Sciatic nerve (tissue), 2 donors: ENCODE results near the gene TOLLIP. TPM values are rescaled to one million over a fixed set of nuclear protein-coding genes. Genes with fewer than 3 reads are reported as not detected.

Experiments
- ATAC-seq: fragments of 200-7000 bp; cut with Tn5 transposase; one replicate; pipeline ENCODE4 v1.9.1; 2020; ENCODE audit warnings: mild to moderate bottlenecking, moderate library complexity
- DNase-seq: peaks from one replicate; pipeline ENCODE4 v3.0.0-alpha.2; 2020; ENCODE audit warnings: low spot score
- intact Hi-C: fragments of 100-400 bp; cut with DNase I; formaldehyde crosslinking; loops from one replicate; pipeline ENCODE4 v1.14.2; 2022
- total RNA-seq: library from RNA; stranded (reverse); fragmentation: NEBNext Ultra II Directional; extraction: Animal tissue kit (Norgen Biotek cat#: 25700); gene quantifications from one replicate; pipeline ENCODE4 v1.2.1, GENCODE V29; 2021
- donor health status: DM: no; HTN: no; CAD: no.
- donor health status: DM: no; HTN: no; CAD: no.

Gene TOLLIP
- total RNA-seq, 1 donor from 2014 or later, result 60.5 TPM

- DNase-seq, result peak; percentile 59
- ATAC-seq, result no peak
- intact Hi-C loops, result no loop called here
These were observed 6.8 kb downstream of the TOLLIP start for GRCh38 chr11:1302461-1303125.

DNA sequence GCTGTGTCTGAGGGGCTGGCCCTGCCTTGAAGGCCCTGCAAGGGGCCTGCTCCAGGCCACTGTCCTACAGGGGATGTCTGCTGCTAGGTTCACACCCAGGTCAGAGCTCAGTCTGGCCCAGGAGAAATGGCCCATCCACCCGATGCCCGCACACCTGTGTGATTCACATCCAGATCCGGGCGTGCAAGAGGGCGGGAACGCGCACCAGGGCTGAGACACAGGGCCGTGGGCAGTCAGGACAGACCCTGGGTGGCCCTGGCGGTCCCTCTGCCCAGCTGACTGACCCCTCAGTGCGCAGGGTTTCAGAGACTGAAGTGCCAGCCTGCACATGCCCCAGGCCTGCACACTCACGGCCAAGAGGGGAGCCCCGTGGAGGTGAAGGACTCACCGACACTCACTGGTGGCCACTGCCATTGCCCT, 7.4 kb downstream of the TOLLIP start:
- intact Hi-C loops, result no loop called here
- ATAC-seq (no peak), DNase-seq (peak; percentile 48)

GRCh38 chr11:1301220-1302000, 8.0 kb downstream of the TOLLIP start:
- ATAC-seq (no peak), DNase-seq (peak; percentile 42)
- intact Hi-C loops, result no loop called here

DNA sequence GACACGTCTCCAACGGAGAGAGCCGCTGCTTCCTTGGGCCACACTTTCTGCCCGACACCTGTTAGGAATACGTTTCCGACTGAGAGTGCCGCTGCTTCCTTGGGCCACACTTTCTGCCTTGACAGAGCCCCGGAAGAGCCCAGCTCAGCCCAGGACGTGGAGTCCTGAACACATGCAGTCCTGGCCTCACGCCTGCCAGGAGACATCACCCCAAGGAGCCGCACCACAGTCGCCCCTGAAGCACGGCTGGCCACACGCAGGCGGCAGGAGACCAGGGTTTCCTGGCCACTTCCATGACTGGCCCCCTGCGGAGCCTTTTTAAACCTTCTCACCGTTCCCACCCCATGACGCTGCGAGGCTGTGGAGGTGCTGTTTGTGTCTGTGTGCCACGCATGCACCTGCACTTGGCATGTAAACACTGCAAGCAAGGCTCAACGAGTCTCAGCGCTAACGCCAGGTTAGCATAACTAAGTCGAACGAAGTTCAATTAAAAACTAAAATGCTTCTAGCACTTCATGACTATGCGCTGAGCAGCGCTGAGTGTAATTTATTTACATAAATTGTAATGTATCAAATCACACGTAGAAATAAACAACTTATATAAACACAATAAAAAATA, 8.8 kb downstream of the TOLLIP start:
- DNase-seq (peak; percentile 53), ATAC-seq (no peak)
- intact Hi-C loops, result no loop called here

GRCh38 chr11:1300121-1300520, 9.3 kb downstream of the TOLLIP start:
- intact Hi-C loops, result no loop called here
- no peak for ATAC-seq

DNA sequence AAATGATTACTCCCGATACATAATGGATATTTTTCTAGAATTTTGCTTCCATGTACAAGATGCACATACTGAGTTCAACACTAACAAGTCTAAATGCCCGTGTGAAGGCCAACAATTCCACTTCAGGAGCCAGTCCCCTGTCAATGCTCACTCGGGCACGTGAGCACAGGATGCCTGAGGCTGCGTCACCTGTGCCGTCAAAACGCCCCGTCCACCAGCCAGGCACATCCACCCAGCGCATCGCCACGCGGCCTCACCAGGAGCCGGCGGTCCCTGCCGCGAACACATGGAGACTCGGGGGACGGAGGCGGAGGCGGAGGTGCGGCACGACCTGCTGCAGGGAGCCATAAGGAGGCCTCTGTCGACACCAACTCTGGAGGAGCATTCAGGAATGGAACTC, 9.8 kb downstream of the TOLLIP start:
- no peak for ATAC-seq
- peak; percentile 58 for DNase-seq
- intact Hi-C loops, result no loop called here

More at GRCh38 chr11:1300121-1300520, 9.3 kb downstream of the TOLLIP start:
- DNase-seq, result peak; percentile 6

DNA sequence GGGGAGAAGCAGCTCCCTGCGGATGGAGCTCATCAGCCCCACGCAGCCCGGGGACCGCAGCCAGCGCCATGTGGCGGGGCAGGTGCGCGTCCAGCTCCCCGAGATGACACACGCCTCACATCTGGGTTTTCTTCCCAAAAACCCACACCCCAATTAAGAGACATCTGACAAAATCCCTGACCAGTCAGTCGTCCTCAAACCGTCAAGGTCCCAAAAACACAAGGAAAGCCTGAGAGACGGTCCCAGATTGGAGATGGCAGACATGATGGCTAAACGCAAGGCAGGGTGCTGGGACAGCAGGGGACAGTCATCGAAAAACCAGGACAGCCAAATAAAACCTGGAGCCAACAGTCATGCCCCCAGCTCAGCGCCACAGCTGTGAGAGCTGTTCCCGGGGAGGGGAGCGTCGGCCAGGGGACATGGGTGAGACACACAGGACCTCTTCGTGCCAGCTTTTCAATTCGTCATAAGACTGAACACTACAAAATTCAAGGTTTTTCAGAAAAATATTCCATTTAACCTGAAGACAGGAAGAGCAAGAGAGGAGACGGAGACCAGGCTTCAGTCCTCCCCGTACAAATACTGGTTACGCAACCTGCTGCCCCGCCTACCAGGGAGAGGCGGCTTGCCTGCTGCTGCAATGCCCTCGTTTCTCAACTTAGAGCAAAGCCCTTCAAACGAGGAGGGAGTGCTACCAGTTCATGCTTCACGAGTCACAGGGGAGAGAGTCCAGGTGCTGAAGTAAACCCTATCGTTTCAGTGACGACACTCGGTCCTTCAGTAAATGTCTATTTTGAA, 10.5 kb downstream of the TOLLIP start:
- DNase-seq, result peak; percentile 89
- intact Hi-C loops, result no loop called here
- ATAC-seq, result peak; percentile 95

GRCh38 chr11:1297576-1298473, 11.6 kb downstream of the TOLLIP start:
- ATAC-seq, result no peak
- peak; percentile 59 for DNase-seq
- intact Hi-C loops, result no loop called here

DNA sequence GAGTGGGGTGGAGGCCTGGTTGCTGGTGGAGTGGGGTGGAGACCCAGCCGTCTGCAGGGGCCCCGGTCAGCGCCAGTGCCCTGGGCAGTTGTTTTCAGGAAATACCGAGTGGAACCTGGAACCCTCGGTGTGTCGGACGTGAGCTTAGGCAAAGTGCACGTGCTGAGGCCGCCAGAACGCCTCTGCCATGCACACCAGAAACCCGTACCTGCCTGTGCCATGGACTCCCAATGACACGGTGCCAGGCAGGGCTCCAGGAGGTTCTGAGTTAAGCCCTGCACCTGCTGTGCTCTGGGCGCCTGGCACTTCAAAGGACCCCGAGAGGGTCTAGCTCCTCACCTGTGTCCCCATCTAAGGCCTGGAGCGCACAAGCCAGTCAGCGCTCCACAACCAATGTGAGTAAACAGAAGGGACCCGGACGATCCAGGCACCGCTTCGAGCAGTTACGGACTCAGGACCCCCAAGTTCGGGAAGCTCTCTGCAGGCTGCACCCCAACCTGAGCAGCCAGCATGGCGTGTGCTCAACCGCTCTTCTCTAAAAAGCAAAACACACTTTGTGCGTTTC, 12.3 kb downstream of the TOLLIP start:
- no peak for ATAC-seq
- intact Hi-C loops, result no loop called here
- peak; percentile 48 for DNase-seq

GRCh38 chr11:1296287-1296686, 13.1 kb downstream of the TOLLIP start:
- intact Hi-C loops, result no loop called here
- DNase-seq, result peak; percentile 53
- ATAC-seq, result no peak

GRCh38 chr11:1295591-1295990, 13.8 kb downstream of the TOLLIP start:
- DNase-seq, result peak; percentile 40
- intact Hi-C loops, result no loop called here
- ATAC-seq, result no peak

DNA sequence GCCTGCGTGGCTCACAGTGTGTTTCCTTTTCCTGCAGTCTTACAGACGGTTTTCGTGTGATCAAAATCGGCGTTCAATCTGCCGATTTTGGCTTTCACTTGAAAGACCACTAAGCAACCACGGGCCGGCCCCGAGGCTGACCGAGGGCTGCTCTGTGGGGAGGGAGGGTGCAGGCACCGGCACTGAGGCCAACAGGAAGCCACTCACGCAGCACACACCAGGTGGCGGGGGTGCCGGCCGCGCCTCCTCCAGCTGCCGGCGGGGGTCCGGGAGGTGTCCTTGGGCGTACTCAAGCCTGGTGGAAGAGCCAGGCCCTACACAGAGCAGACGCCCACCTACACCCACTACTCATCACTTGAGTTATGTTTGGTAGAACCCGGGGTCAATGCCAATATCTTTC, 14.3 kb downstream of the TOLLIP start:
- intact Hi-C loops, result no loop called here
- ATAC-seq (no peak), DNase-seq (peak; percentile 39)

GRCh38 chr11:1293619-1294015, 15.8 kb downstream of the TOLLIP start:
- DNase-seq (peak; percentile 56), ATAC-seq (peak; percentile 48)
- intact Hi-C loops, result no loop called here

- intact Hi-C loops, result no loop called here
- ATAC-seq, result no peak
- DNase-seq, result peak; percentile 53
These were observed 16.5 kb downstream of the TOLLIP start for GRCh38 chr11:1292644-1293618.

DNA sequence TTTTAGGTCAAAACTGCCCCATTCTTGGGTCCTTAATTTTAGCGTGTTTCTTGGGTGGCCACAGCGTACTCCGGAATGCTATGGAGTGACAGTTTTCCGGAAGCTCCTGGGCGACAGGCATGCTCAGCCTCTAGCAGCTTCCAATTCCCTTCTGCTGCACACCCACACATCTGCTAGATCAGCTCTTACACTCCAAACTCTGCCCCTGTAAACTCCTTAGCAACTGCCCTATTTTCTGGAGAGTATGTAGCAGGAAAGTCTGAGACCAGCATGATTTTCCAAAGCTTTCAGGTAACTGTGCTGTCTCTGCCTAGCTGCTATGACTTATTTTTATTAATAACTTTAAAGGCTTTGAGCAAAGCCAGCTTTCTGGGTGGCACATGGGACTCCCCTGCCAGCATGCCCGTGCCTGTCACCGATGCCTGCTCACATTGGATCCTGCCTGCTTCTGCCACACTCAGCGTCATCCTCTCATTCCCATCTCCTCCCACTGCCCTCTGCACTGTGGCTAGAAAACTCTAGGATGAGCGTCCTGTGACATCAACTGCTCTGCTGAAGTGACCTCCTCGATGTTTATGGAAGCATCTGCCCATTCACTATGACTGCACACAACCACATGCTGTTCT, 17.3 kb downstream of the TOLLIP start:
- ATAC-seq (no peak), DNase-seq (peak; percentile 32)
- intact Hi-C loops, result no loop called here

GRCh38 chr11:1291295-1292017, 18.0 kb downstream of the TOLLIP start:
- intact Hi-C loops, result no loop called here
- ATAC-seq (no peak), DNase-seq (peak; percentile 50)
